T-helper 17 cell (primary cell): ENCODE data around the gene CLEC1A. TPM values are rescaled to one million over a fixed set of nuclear protein-coding genes. Genes with fewer than 3 reads are reported as not detected.

Experiments used
- ATAC-seq: fragments of 150-1000 bp; cut with Tn5 transposase; 2 replicates; pipeline ENCODE4 v1.10.0; 2021; ENCODE audit warnings: mild to moderate bottlenecking, moderate library complexity
- DNase-seq, 3 donors: peaks; one replicate each; pipeline versions ENCODE4 v3.0.0 to v3.0.0-alpha.2; 2020 to 2021
- H3K9me3 ChIP-seq: one replicate; pipeline ENCODE4 v1.7.0; 2013; ENCODE audit warnings: low read length, mild to moderate bottlenecking; ENCODE audit not compliant: control insufficient read depth, poor library complexity, severe bottlenecking
- H3K27ac Mint-ChIP-seq: one replicate; pipeline ENCODE4 v1.8.0; 2022; ENCODE audit warnings: mild to moderate bottlenecking, moderate library complexity, mixed read lengths
- H3K27me3 Mint-ChIP-seq: one replicate; pipeline ENCODE4 v1.8.0; 2022; ENCODE audit warnings: mixed read lengths
- H3K36me3 Mint-ChIP-seq: one replicate; pipeline ENCODE4 v1.8.0; 2022; ENCODE audit warnings: low read depth, mixed read lengths
- H3K4me1 Mint-ChIP-seq: one replicate; pipeline ENCODE4 v1.8.0; 2022; ENCODE audit warnings: mild to moderate bottlenecking, mixed read lengths
- H3K4me3 Mint-ChIP-seq: one replicate; pipeline ENCODE4 v1.8.0; 2022; ENCODE audit warnings: mild to moderate bottlenecking, moderate library complexity, mixed read lengths
- total RNA-seq, 4 donors: library from RNA in 2 of 4; stranded (reverse) in 2 of 4; gene quantifications; one replicate each; pipeline ENCODE4 v1.2.3 and lab custom pipeline; 2022 to 2026

CLEC1A gene
- total RNA-seq, 2 donors from 2014 or later = not detected

DNA sequence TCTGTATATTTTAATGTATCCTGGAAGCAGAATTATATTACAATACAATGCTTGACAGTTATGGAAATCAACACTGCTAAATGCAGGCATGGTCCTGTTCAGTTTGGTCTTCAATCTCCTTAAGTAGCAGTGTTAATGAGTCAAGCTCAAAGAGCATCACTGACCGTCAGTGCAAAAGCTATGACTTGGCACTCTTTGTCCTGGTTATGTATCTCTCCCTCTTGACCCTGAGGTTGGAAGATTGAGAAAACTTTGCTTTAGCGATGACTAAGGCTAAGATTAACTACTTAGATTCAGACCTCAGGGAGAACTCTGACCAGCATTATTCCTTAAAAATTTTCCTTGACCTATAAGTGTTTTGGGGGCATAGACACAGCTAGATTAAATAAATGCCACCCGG is 20.3 kb upstream of the CLEC1A start:
- no peaks in the 10 kb centered on the region for H3K9me3 ChIP-seq
- no peak overlapping the region for H3K27ac Mint-ChIP-seq
- DNase-seq (no peak), ATAC-seq (no peak)
- no peak overlapping the region for H3K4me3 Mint-ChIP-seq
- peaks cover 2% of the 10 kb centered on the region for H3K4me1 Mint-ChIP-seq
- no peaks in the 10 kb centered on the region for H3K36me3 Mint-ChIP-seq
- peaks cover 4% of the 10 kb centered on the region for H3K27me3 Mint-ChIP-seq

DNA sequence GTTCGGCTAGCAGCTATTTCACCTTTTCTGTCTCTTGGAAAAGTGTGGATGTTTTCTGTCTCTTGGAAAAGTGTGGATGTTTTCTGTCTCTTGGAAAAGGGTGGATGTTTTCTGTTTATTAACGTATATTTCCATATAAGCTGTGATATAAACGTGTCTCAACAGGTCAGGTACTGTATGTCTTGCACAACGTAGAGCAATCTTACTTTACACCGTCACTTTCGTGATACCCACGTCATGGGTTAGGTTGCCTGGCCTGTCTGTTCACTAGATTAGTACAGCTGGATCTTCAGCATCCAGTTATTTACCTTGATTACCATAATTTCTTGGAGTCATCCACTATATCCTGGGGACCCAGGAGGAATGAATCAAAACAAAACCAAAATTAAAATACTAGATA is 17.1 kb upstream of the CLEC1A start:
- Mint-ChIP-seq H3K4me1 (peaks cover 2% of the 10 kb centered on the region), H3K36me3 (no peaks in the 10 kb centered on the region), H3K27me3 (peaks cover 4% of the 10 kb centered on the region), H3K4me3 (no peak overlapping the region), H3K27ac (no peak overlapping the region)
- no peak for ATAC-seq
- no peak for DNase-seq
- no peaks in the 10 kb centered on the region for H3K9me3 ChIP-seq

DNA sequence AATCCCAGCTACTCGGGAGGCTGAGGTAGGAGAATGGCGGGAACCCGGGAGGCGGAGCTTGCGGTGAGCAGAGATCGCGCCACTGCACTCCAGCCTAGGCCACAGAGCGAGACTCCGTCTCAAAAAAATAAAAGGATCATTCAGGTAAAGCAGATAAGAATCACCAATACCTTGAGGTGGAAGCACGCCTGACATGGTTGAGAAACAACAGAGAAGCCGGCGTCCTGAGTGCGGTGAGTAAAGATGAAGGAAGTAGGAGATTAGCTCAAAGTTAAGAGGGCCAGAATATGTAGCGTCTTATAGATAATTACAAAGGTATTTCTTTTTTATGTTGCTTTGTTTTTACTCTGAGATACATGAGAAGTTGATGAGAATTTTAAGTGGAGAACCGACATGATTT is 16.5 kb upstream of the CLEC1A start:
- no peaks in the 10 kb centered on the region for H3K9me3 ChIP-seq
- Mint-ChIP-seq H3K4me3 (no peak overlapping the region), H3K4me1 (peaks cover 2% of the 10 kb centered on the region), H3K27ac (no peak overlapping the region), H3K27me3 (peaks cover 4% of the 10 kb centered on the region), H3K36me3 (no peaks in the 10 kb centered on the region)
- no peak for ATAC-seq
- no peak for DNase-seq

DNA sequence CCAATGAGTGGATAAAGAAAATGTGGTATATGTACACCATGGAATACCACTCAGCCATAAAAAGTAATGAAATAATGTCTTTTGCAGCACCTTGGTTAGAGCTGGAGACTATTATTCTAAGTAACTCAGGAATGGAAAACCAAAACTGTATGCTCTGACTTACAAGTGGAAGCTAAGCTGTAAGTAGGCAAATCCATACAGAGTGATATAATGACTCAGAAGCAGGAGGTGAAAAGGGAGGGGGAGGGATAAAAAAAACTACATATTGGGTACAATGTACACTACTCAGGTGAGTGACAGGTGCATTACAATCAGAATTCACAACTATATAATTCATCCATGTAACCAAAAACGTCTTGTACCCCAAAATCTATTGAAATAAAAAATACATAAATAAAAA is 15.1 kb upstream of the CLEC1A start:
- Mint-ChIP-seq H3K36me3 (no peaks in the 10 kb centered on the region), H3K27ac (no peak overlapping the region), H3K4me1 (peaks cover 2% of the 10 kb centered on the region), H3K27me3 (peaks cover 4% of the 10 kb centered on the region), H3K4me3 (no peak overlapping the region)
- ATAC-seq = no peak
- no peak for DNase-seq
- H3K9me3 ChIP-seq = no peaks in the 10 kb centered on the region

DNA sequence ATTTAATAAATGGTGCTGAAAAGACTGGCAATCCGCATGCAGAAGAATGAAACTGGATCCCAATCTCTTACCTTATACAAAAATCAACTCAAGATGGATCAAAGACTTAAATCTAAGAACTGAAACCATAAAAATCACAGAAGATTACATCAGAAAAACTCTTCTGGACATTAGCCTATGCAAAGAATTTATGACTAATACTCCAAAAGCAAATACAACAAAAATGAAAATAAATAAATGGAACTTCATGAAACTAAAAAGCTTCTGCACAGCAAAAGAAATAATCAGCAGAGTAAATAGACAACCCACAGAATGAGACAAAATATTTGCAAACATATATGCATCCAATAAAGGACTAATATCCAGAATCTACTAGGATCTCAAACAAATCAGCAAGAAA is 14.3 kb upstream of the CLEC1A start:
- DNase-seq (no peak), ATAC-seq (no peak)
- peaks cover 4% of the 10 kb centered on the region for H3K27me3 Mint-ChIP-seq
- H3K36me3 Mint-ChIP-seq = no peaks in the 10 kb centered on the region
- no peaks in the 10 kb centered on the region for H3K9me3 ChIP-seq
- no peak overlapping the region for H3K4me3 Mint-ChIP-seq
- H3K4me1 Mint-ChIP-seq = no peaks in the 10 kb centered on the region
- no peak overlapping the region for H3K27ac Mint-ChIP-seq

DNA sequence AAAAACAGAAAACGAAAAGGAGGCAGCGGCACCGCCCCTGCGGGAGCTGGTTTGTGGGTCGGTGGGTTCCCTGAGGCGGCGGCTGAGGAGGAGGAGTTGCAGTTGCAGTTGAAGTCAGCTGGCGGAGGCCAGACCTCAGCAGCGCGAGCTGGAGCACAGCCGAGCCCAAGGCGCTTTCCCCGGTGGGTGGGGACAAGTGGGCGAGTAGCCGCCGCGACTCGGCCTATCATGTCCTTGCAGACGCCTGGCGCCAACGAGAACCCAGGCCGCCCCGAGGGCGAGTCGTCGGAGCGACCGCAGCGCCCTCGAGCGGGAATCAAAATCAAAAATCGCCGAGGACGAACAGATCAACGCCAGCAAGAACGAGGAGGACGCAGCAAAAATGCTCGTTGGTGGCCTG is 12.7 kb upstream of the CLEC1A start:
- Mint-ChIP-seq H3K36me3 (peaks cover 3% of the 10 kb centered on the region), H3K27me3 (peaks cover 4% of the 10 kb centered on the region), H3K4me3 (no peak overlapping the region), H3K27ac (no peak overlapping the region), H3K4me1 (no peaks in the 10 kb centered on the region)
- ATAC-seq = no peak
- DNase-seq = no peak
- H3K9me3 ChIP-seq = no peaks in the 10 kb centered on the region

DNA sequence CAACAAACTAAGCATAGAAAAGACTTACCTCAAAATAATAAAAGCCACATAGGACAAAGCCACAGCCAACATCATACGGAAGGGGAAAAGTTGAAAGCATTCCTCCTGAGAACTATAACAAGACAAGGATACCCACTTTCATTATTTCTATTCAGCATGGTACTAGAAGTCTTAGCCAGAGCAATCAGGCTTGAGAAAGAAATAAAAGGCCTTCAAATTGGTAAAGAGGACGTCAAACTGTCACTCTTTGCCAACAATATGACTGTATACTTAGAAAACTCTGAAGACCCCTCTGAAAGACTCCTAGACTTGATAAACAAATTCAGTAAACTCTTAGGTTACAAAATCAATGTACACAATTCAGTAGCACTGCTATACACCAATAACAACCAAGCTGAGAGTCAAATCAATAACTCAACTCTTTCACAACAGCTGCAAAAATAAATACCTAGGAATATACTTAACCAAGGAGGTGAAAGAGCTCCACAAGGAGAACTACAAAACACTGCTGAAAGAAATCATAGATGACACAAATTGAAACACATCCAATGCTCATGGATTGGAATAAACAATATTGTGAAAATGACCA is 11.6 kb upstream of the CLEC1A start:
- no peaks in the 10 kb centered on the region for H3K9me3 ChIP-seq
- Mint-ChIP-seq H3K4me1 (no peaks in the 10 kb centered on the region), H3K36me3 (peaks cover 3% of the 10 kb centered on the region), H3K27ac (no peak overlapping the region), H3K4me3 (no peak overlapping the region), H3K27me3 (peaks cover 3% of the 10 kb centered on the region)
- no peak for DNase-seq
- ATAC-seq = no peak

DNA sequence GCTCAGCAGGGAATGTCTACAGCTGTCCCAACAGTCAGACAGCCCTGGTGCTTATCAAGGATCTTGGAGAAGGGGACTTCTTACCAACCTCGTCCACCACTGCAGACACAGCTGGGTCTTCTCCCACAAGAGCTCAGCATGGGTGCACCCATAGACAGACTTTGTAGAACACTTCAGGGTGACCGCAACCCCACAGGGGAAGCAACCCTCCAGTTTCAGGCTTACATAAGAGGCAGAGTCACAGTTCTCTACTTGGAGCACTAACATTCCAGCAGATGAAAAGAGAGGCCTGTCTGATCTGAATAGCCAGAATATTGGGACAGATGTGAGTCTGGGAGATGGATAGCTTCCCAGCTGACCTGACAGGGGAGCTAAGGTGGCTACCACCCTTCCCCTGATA is 3.5 kb upstream of the CLEC1A start:
- DNase-seq = no peak
- peaks cover 3% of the 10 kb centered on the region for H3K36me3 Mint-ChIP-seq
- H3K27ac Mint-ChIP-seq = no peak overlapping the region
- H3K4me1 Mint-ChIP-seq = no peaks in the 10 kb centered on the region
- ATAC-seq = no peak
- H3K9me3 ChIP-seq = no peaks in the 10 kb centered on the region
- no peak overlapping the region for H3K4me3 Mint-ChIP-seq
- H3K27me3 Mint-ChIP-seq = peaks cover 13% of the 10 kb centered on the region

DNA sequence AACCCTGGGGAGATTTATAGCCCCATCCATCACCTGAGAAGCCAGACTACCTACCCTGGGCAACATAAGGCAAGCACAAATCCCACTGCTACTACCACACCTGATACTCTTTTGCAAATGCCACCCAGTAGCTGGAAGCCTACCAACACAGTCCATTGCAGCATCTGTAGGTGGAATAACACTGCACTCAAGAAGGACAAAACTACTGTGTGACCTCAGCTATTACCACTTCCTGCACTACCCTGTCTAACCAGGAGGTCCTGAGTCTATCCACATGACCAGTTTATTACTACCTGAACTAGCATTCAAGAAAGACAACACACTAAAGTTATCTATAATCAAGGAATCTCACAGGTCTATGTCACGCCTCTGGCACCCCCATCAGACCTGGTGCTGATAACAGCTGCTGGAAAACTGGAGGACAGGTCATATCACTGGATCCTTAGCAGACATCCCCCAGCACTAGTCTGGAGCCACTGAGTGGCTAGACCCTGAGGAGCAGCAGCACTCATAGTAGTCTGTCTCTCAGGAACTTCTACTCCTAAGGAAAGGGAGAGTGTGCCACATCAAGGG is 2.9 kb upstream of the CLEC1A start:
- no peak overlapping the region for H3K27ac Mint-ChIP-seq
- H3K27me3 Mint-ChIP-seq = peaks cover 13% of the 10 kb centered on the region
- DNase-seq (no peak), ATAC-seq (no peak)
- no peaks in the 10 kb centered on the region for H3K4me1 Mint-ChIP-seq
- H3K36me3 Mint-ChIP-seq = no peaks in the 10 kb centered on the region
- no peaks in the 10 kb centered on the region for H3K9me3 ChIP-seq
- H3K4me3 Mint-ChIP-seq = no peak overlapping the region

DNA sequence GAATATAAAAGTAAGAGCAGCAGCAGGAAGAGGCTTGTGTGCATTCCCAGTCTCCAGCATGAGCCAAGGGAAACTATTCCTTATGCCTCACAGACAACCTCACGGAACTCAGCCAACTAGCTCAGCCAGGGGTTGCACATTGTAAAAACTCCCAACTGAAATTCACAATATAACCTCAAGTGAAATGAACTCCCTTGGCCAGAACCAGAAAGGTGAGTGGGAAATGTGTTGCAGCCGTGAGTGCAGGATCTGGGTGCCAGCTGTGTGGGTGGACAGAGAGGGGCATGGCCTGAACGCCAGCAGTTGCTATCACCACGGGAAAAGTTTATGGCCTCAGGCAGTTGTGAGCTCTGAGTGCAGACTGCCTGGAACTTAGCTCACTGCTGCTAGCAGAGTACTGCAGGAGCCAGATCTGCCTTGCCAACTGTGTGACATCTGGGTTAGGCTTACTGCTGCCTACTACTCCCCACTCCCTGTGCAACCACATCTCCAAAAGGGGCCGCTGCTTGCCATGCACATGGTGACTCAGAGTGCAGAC is 2.3 kb upstream of the CLEC1A start:
- no peak overlapping the region for H3K4me3 Mint-ChIP-seq

DNA sequence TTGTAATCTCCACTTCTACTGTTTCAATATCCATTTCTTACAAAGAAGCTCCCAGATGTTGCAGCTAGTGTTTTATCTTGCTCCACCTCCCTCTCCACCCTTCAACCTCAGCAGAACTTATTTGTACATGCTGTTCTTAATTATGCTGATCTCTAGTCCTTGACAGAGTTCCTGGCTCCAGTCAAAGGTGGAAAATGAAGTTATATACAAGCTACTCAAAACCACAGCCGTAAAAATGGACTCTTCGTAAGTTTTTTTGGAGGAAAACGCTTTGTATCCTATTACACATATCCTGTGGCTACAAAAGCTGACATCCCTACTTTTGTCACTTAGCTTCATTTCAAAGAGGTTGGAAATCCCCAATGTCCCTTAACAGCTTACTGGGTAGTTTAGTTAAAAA is 1.3 kb downstream of the CLEC1A start:
- no peak overlapping the region for H3K4me3 Mint-ChIP-seq
- no peak for DNase-seq
- no peaks in the 10 kb centered on the region for H3K9me3 ChIP-seq
- no peaks in the 10 kb centered on the region for H3K4me1 Mint-ChIP-seq
- no peak overlapping the region for H3K27ac Mint-ChIP-seq
- H3K36me3 Mint-ChIP-seq = no peaks in the 10 kb centered on the region
- ATAC-seq = no peak
- peaks cover 16% of the 10 kb centered on the region for H3K27me3 Mint-ChIP-seq

More for the DNA sequence above, 2.3 kb upstream of the CLEC1A start:
- Mint-ChIP-seq H3K4me1 (no peaks in the 10 kb centered on the region), H3K27ac (no peak overlapping the region), H3K27me3 (peaks cover 13% of the 10 kb centered on the region), H3K36me3 (no peaks in the 10 kb centered on the region)
- ATAC-seq = no peak
- DNase-seq = no peak
- no peaks in the 10 kb centered on the region for H3K9me3 ChIP-seq

DNA sequence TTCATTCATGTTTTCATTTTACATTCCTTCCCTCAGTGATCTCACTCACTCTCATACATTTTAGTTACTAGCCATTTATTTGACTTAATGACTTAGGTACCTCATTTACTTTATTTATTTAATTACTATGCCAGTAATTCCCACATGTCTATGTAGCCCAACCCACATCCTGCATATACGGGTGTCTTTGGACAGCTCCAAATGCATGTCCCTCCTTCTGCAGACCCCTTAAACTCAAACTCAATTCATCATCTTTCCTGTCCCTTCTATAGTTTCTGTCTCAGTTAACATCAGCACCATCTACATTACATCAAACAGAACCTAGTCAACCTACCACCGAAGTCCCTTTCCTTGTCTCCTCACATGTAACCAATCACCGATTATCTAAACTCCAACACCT is 2.8 kb downstream of the CLEC1A start:
- Mint-ChIP-seq H3K4me1 (peaks cover under 1% of the 10 kb centered on the region), H3K27ac (no peak overlapping the region), H3K27me3 (peaks cover 14% of the 10 kb centered on the region), H3K4me3 (no peak overlapping the region), H3K36me3 (no peaks in the 10 kb centered on the region)
- ATAC-seq (no peak), DNase-seq (no peak)
- H3K9me3 ChIP-seq = no peaks in the 10 kb centered on the region

DNA sequence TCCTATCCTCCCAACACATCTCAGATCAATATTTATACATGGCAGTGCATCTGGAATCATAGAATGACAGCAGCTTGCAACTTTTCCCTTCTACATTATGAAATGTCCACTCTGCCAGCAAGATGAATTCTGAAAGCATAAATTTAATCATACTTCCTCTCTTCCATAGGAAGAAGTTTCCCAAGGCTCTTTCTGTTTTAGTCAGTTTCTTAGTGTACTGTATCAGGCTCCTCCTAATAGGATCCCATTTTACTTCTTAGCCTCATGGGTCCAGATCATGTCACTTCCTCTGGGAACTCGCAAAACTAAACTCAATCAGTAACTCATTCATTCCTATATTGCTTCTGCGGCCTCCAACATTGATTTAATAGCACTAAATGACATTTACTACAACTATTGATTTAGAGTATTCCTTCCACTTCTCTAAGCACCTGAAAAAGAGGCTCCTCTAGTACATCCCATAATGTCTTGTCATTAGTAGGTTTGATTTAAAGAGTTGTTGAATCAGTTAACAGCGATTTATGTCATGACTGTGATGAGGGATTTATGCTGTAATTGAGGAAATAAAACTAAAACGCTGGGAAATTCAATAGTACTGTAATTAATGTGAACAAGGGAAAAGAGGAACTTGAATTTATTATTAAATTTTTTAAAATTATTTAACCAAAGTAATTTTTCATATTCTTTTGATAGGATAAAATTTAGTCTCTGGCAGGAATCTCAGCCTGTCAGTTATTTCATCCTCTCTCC is 4.0 kb downstream of the CLEC1A start:
- no peaks in the 10 kb centered on the region for H3K36me3 Mint-ChIP-seq
- no peak for DNase-seq
- ATAC-seq = no peak
- H3K27me3 Mint-ChIP-seq = peaks cover 25% of the 10 kb centered on the region
- peaks cover 5% of the 10 kb centered on the region for H3K4me1 Mint-ChIP-seq
- H3K9me3 ChIP-seq = no peaks in the 10 kb centered on the region
- no peak overlapping the region for H3K4me3 Mint-ChIP-seq
- no peak overlapping the region for H3K27ac Mint-ChIP-seq
